MV-4-11 (cell line): ENCODE measurements around the gene ROCK2.
"Not testable (repeated sequence)": the region's sequence is repeated elsewhere in the genome, so short reads cannot be mapped to it uniquely, and the experiment has no call there.

Source experiments
- DNase-seq: peaks from one replicate; lab custom pipeline; 2025; lab: John Stamatoyannopoulos, UW

The ROCK2 gene

GRCh38 chr2:11340717-11341116 is 3.7 kb downstream of the ROCK2 start:
- no peak for DNase-seq

- DNase-seq: no peak
Observed at GRCh38 chr2:11339508-11340083, 4.8 kb downstream of the ROCK2 start.

GRCh38 chr2:11338580-11338979 is 5.9 kb downstream of the ROCK2 start:
- no peak for DNase-seq

GRCh38 chr2:11337909-11338308 is 6.5 kb downstream of the ROCK2 start:
- DNase-seq: no peak

GRCh38 chr2:11336189-11336588 is 8.2 kb downstream of the ROCK2 start:
- DNase-seq: no peak

- DNase-seq: no peak
Observed at GRCh38 chr2:11333427-11334183, 10.8 kb downstream of the ROCK2 start.

- no peak for DNase-seq
Observed at GRCh38 chr2:11332596-11332995, 11.8 kb downstream of the ROCK2 start.

GRCh38 chr2:11330457-11331142 is 13.8 kb downstream of the ROCK2 start:
- DNase-seq: no peak

GRCh38 chr2:11329776-11330175 is 14.7 kb downstream of the ROCK2 start:
- peak; percentile 12 for DNase-seq

- DNase-seq: not testable (repeated sequence)
Observed at GRCh38 chr2:11328522-11328921, 15.9 kb downstream of the ROCK2 start.

GRCh38 chr2:11327871-11328270 is 16.6 kb downstream of the ROCK2 start:
- DNase-seq: no peak

- no peak for DNase-seq
Observed at GRCh38 chr2:11326677-11327211, 17.7 kb downstream of the ROCK2 start.

GRCh38 chr2:11325961-11326676 is 18.3 kb downstream of the ROCK2 start:
- no peak for DNase-seq

GRCh38 chr2:11321847-11322246 is 22.6 kb downstream of the ROCK2 start:
- DNase-seq: no peak

GRCh38 chr2:11320698-11321492 is 23.5 kb downstream of the ROCK2 start:
- DNase-seq: no peak

GRCh38 chr2:11319939-11320338 is 24.5 kb downstream of the ROCK2 start:
- no peak for DNase-seq

- no peak for DNase-seq
Observed at GRCh38 chr2:11315074-11315705, 29.2 kb downstream of the ROCK2 start.

- DNase-seq: peak; percentile 17
Observed at GRCh38 chr2:11314487-11314886, 29.9 kb downstream of the ROCK2 start.

GRCh38 chr2:11312770-11313471 is 31.5 kb downstream of the ROCK2 start:
- no peak for DNase-seq

- DNase-seq: no peak
Observed at GRCh38 chr2:11311543-11311942, 32.9 kb downstream of the ROCK2 start.
